Adrenal gland (tissue), 12 donors: ENCODE measurements around the gene ADAMTS19. TPM values are rescaled to one million over a fixed set of nuclear protein-coding genes. Genes with fewer than 3 reads are reported as not detected.
A peak's percentile ranks its signal among the peaks of the same experiment; 100 is the strongest.

Experiments used
- DNase-seq, 7 donors: peaks; one replicate each; pipeline ENCODE4 v3.0.0-alpha.2; 2019 to 2020
- H3K27ac ChIP-seq, 5 donors: fragments of 200-600 bp; sonication (generic) in 4 of 5; 1 replicate in 3 of 5; 2 replicates in 2 of 5; pipeline versions ENCODE4 v1.5.1 to v1.8.0; 2016 to 2020; ENCODE audit warnings: mild to moderate bottlenecking in 1 of 5
- H3K27me3 ChIP-seq: fragments of 200-600 bp; 2 replicates; pipeline ENCODE4 v1.8.0; 2021
- H3K36me3 ChIP-seq, 2 donors: fragments of 200-600 bp; replicated peaks in 1 of 2; 1 replicate in 1 of 2; 2 replicates in 1 of 2; pipeline versions ENCODE4 v1.5.1 to v1.8.0; 2018 to 2022
- H3K4me1 ChIP-seq, 2 donors: fragments of 200-600 bp; replicated peaks in 1 of 2; 1 replicate in 1 of 2; 2 replicates in 1 of 2; pipeline versions ENCODE4 v1.5.1 to v1.8.0; 2018 to 2021
- H3K4me3 ChIP-seq, 4 donors: fragments of 200-600 bp; sonication (generic) in 3 of 4; one replicate each; pipeline ENCODE4 v1.5.1; 2016 to 2018
- H3K9me3 ChIP-seq, 3 donors: fragments of 200-600 bp; sonication (generic) in 1 of 3; replicated peaks in 1 of 3; 1 replicate in 2 of 3; 2 replicates in 1 of 3; pipeline versions ENCODE4 v1.5.1 to v1.8.0; 2016 to 2021
- CTCF ChIP-seq, 6 experiments: fragments of 450-650 bp in 4 of 6; fragments of 200-600 bp in 2 of 6; sonication (generic) in 1 of 6; IDR thresholded peaks; 1 replicate in 5 of 6; 2 replicates in 1 of 6; pipeline versions ENCODE4 v1.5.1 to v1.8.0; 2016 to 2021; ENCODE audit warnings: antibody characterized with exemption in 6 of 6, mild to moderate bottlenecking in 2 of 6, moderate library complexity in 1 of 6
- POLR2A ChIP-seq, 2 donors: fragments of 450-650 bp; IDR thresholded peaks; one replicate each; pipeline ENCODE4 v1.6.1; 2017; ENCODE audit warnings: antibody characterized with exemption in 2 of 2, mild to moderate bottlenecking in 2 of 2, moderate library complexity in 1 of 2
- WGBS, 4 donors: extraction: QIAGEN DNeasy Blood & Tissue Kit in 2 of 4; methylation state at CpG; one replicate each; pipeline versions ENCODE4 v1.1.5 to v1.1.7; 2013 to 2017; 5-methylcytosine and 5-hydroxymethylcytosine counted together
- intact Hi-C, 2 donors: fragments of 100-400 bp; cut with DNase I; formaldehyde crosslinking; loops; one replicate each; pipeline versions ENCODE4 v1.14.1 to v1.15.0; 2022 to 2023
- polyA plus RNA-seq, 3 donors: library from polyadenylated mRNA; stranded (reverse); fragments of 200-250 nt in 2 of 3; fragments of 350-450 nt in 1 of 3; fragmentation: Illumina TruSeq in 1 of 3; extraction: RNeasy Lipid Tissue Mini Kit (QIAGEN cat#74804) in 1 of 3; gene quantifications; one replicate each; pipeline ENCODE4 v1.2.3, GENCODE V29; 2013 to 2014
- total RNA-seq, 9 donors: library from RNA; depleted of rRNA in 4 of 9; stranded (reverse); fragments of >200 nt in 4 of 9; fragments of 120-200 nt in 1 of 9; fragmentation: NEBNext Ultra II Directional in 1 of 9; extraction: Animal tissue kit (Norgen Biotek cat#: 25700) in 1 of 9; gene quantifications; one replicate each; pipeline versions ENCODE4 v1.1.0 to v1.2.4, GENCODE V29; 2013 to 2023
- donor health status: healthy with polysubstance abuse.
- donor health status: Bipolar disorder and iron deficiency.
- donor health status: DM: yes; HTN: yes; CAD: no.
- donor health status: DM: no; HTN: no; CAD: no.
- donor health status: DM: no; HTN: no; CAD: no.
- donor health status: DM: yes; HTN: yes; CAD: no.

Gene ADAMTS19
- total and polyA plus RNA-seq, 12 donors, result 0.14 to 32.9 (median 0.91) TPM; not detected in 3

- Histone ChIP-seq H3K36me3 (no peaks in the 10 kb centered on the region), H3K27me3 (no peaks in the 10 kb centered on the region), H3K27ac (no peak overlapping the region), H3K4me3 (no peak overlapping the region), H3K4me1 (no peaks in the 10 kb centered on the region), H3K9me3 (no peaks in the 10 kb centered on the region)
- DNase-seq, result no peak
- intact Hi-C loops, result loop anchor here in 1 of 2 donors (5.0 kb wide), 1 partner anchor 106 kb away; no protein-coding TSS in a partner anchor
- TF ChIP-seq POLR2A (IDR thresholded peaks at IDR 0.05) (no peak), CTCF (IDR thresholded peaks at IDR 0.05) (no peak)
- 73 to 80% (median 77%) methylated on average over 6 of the region's 6 CpGs for WGBS, 4 donors
Observed at GRCh38 chr5:129661366-129662035, 201.4 kb downstream of the ADAMTS19 start.

- DNase-seq, result peak; percentile 49 to 80 (median 72)
Observed at GRCh38 chr5:129664336-129664937, 204.3 kb downstream of the ADAMTS19 start.

GRCh38 chr5:129670957-129671500 lies 210.9 kb downstream of the ADAMTS19 start:
- Histone ChIP-seq H3K27me3 (no peaks in the 10 kb centered on the region), H3K27ac (no peak overlapping the region), H3K36me3 (no peaks in the 10 kb centered on the region), H3K4me1 (no peaks in the 10 kb centered on the region), H3K9me3 (no peaks in the 10 kb centered on the region), H3K4me3 (no peak overlapping the region)
- WGBS, 4 donors, result 55 to 70% (median 68%) methylated on average over 2 of the region's 2 CpGs
- DNase-seq, result no peak
- TF ChIP-seq CTCF (IDR thresholded peaks at IDR 0.05) (no peak), POLR2A (IDR thresholded peaks at IDR 0.05) (no peak)
- intact Hi-C loops, result no loop called here

More at GRCh38 chr5:129664336-129664937, 204.3 kb downstream of the ADAMTS19 start:
- Histone ChIP-seq H3K9me3 (no peaks in the 10 kb centered on the region), H3K4me1 (no peaks in the 10 kb centered on the region), H3K4me3 (no peak overlapping the region), H3K27ac (no peak overlapping the region), H3K36me3 (no peaks in the 10 kb centered on the region), H3K27me3 (no peaks in the 10 kb centered on the region)
- TF ChIP-seq POLR2A (IDR thresholded peaks at IDR 0.05), result no peak
- peak; percentile 62 to 81 (median 72) for TF ChIP-seq CTCF (IDR thresholded peaks at IDR 0.05)
- intact Hi-C loops, result loop anchor here in 1 of 2 donors (5.0 kb wide), 1 partner anchor 103 kb away; no protein-coding TSS in a partner anchor
- 38 to 45% (median 41%) methylated on average over 3 of the region's 3 CpGs for WGBS, 4 donors

- intact Hi-C loops, result no loop called here
- H3K27me3 ChIP-seq, result no peaks in the 10 kb centered on the region
Observed at GRCh38 chr5:129672006-129672405, 211.9 kb downstream of the ADAMTS19 start.

More at GRCh38 chr5:129672006-129672405, 211.9 kb downstream of the ADAMTS19 start:
- no peaks in the 10 kb centered on the region for H3K4me1 ChIP-seq
- WGBS, 4 donors, result 72 to 80% (median 76%) methylated on average over 2 of the region's 2 CpGs
- no peak overlapping the region for H3K27ac ChIP-seq
- no peaks in the 10 kb centered on the region for H3K9me3 ChIP-seq
- no peak overlapping the region for H3K4me3 ChIP-seq
- TF ChIP-seq CTCF (IDR thresholded peaks at IDR 0.05), result no peak
- TF ChIP-seq POLR2A (IDR thresholded peaks at IDR 0.05), result no peak
- H3K36me3 ChIP-seq, result no peaks in the 10 kb centered on the region
- no peak for DNase-seq
